Occipital lobe (tissue), 2 donors: Measurements from ENCODE around the gene CHMP6. TPM values are rescaled to one million over a fixed set of nuclear protein-coding genes. Genes with fewer than 3 reads are reported as not detected.
A peak's percentile ranks its signal among the peaks of the same experiment; 100 is the strongest.

Experiments
- DNase-seq: peaks from one replicate; lab custom pipeline; 2025; lab: John Stamatoyannopoulos, UW
- total RNA-seq: library from RNA; depleted of rRNA; stranded (reverse); fragments of >200 nt; gene quantifications from one replicate; pipeline ENCODE4 v1.2.3, GENCODE V29; 2014

The CHMP6 gene
- total RNA-seq, 1 donor from 2014 or later, result 11.7 TPM

- DNase-seq, result no peak
Measured at GRCh38 chr17:80992077-80992947, 671 bp downstream of the CHMP6 start.

- DNase-seq, result no peak
Measured at GRCh38 chr17:80992948-80993624, 1.4 kb downstream of the CHMP6 start.

GRCh38 chr17:80995131-80995530, 3.5 kb downstream of the CHMP6 start:
- DNase-seq, result no peak

GRCh38 chr17:80996422-80997305, 5.0 kb downstream of the CHMP6 start:
- no peak for DNase-seq

GRCh38 chr17:80997424-80998117, 5.9 kb downstream of the CHMP6 start:
- no peak for DNase-seq

GRCh38 chr17:80998118-80998747, 6.6 kb downstream of the CHMP6 start:
- no peak for DNase-seq

GRCh38 chr17:80998748-80999535, 7.3 kb downstream of the CHMP6 start:
- no peak for DNase-seq

GRCh38 chr17:80999536-81000333, 8.1 kb downstream of the CHMP6 start:
- no peak for DNase-seq

GRCh38 chr17:81000334-81000630, 8.6 kb downstream of the CHMP6 start:
- no peak for DNase-seq

GRCh38 chr17:81000631-81001357, 9.2 kb downstream of the CHMP6 start:
- DNase-seq, result no peak

GRCh38 chr17:81002013-81002384, 10.4 kb downstream of the CHMP6 start:
- no peak for DNase-seq

- peak; percentile 28 for DNase-seq
Measured at GRCh38 chr17:81002409-81003361, 11.0 kb downstream of the CHMP6 start.

- no peak for DNase-seq
Measured at GRCh38 chr17:81003711-81004475, 12.3 kb downstream of the CHMP6 start.

- DNase-seq, result no peak
Measured at GRCh38 chr17:81006891-81007290, 15.2 kb downstream of the CHMP6 start.

GRCh38 chr17:81008140-81008539, 16.5 kb downstream of the CHMP6 start:
- no peak for DNase-seq

- DNase-seq, result no peak
Measured at GRCh38 chr17:81009136-81009535, 17.5 kb downstream of the CHMP6 start.

GRCh38 chr17:81010935-81011334, 19.3 kb downstream of the CHMP6 start:
- DNase-seq, result no peak
